ENCODE measurements around the gene PGM2.

DNA sequence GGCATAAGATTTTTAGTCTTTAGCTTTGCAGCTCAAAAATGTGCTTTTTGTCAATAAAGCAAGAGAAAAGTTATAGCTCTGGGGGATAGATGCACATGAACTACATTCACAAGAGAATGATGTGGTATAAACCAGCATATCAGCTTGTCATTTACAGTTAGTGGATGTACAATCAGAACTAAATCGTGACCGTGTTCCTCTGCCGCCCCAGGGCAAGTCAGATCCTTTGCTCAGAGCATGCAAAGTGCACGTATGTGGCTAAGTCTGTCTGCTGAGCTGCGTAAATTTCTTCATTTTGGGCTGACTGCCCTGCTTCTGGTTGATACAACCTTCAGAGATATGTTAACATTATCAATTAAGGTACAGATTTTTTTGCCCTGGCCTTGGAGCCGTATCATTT lies 9.3 kb downstream of the PGM2 start:
- TF ChIP-seq, protein P1, sequence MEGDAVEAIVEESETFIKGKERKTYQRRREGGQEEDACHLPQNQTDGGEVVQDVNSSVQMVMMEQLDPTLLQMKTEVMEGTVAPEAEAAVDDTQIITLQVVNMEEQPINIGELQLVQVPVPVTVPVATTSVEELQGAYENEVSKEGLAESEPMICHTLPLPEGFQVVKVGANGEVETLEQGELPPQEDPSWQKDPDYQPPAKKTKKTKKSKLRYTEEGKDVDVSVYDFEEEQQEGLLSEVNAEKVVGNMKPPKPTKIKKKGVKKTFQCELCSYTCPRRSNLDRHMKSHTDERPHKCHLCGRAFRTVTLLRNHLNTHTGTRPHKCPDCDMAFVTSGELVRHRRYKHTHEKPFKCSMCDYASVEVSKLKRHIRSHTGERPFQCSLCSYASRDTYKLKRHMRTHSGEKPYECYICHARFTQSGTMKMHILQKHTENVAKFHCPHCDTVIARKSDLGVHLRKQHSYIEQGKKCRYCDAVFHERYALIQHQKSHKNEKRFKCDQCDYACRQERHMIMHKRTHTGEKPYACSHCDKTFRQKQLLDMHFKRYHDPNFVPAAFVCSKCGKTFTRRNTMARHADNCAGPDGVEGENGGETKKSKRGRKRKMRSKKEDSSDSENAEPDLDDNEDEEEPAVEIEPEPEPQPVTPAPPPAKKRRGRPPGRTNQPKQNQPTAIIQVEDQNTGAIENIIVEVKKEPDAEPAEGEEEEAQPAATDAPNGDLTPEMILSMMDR (optimal IDR thresholded peaks at IDR 0.05 in 1 of 3, IDR thresholded peaks at IDR 0.05 in 1 of 3, conservative IDR thresholded peaks at IDR 0.05 in 1 of 3; ENCODE audit: extremely low read depth in 1 of 3, insufficient read depth in 2 of 3, low read length in 3 of 3) = no peak
- TF ChIP-seq EZH2 (IDR thresholded peaks at IDR 0.05; ENCODE audit: low read length) = no peak
